Stimulated activated CD8-positive, alpha-beta memory T cell treated with anti-CD3 and anti-CD28 coated beads, Interleukin-4, amount 100 ng/mL, for 24 hours (primary cell): ENCODE data around the gene NUDT16L1.

Experiments
- DNase-seq: peaks from one replicate; pipeline ENCODE4 v3.0.0-alpha.2; 2020; ENCODE audit warnings: low read depth

Gene NUDT16L1

DNA sequence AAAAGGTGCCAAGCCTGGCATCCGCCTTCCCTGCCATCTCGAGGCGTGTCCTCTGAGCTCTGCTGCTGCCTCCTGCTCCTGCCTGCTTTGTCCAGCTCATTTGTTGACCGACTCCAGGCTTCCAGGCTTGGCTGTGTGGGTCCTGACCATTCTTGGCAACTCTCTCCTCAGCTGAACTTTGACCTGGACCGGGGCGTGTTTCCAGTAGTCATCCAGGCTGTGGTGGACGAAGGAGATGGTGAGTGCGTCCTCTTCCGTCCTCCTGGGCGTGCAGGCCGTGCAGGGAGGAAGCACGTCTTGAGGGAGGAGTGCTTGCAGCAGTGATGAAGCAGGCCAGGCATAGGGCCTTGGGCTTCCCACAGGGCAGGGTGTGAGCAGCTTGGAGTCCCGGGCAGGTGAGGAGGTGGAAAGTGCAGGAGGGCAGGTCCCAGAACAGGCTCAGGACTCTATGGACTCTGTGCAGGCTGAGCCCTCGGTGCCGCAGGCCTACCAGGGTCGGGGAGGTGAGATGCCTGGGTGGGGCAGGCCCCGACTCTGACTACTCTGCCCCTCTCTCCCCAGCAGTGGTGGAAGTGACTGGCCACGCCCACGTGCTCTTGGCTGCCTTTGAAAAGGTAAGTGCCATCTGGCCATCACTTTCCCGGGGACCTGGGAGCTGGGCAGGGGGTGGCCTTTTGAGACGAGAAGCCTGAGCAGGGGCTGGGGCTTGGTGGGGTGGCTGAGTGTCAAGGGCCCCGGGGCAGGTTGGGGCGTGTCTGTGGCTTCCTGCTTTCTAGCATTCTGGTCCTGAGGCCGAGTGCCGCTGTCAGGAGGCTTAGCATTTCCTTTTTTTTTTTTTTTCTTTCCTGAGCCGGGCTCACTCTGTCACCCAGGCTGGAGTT is 28.6 kb upstream of the NUDT16L1 start:
- peak; percentile 35 for DNase-seq

- DNase-seq = no peak
Measured at GRCh38 chr16:4666537-4667202, 26.7 kb upstream of the NUDT16L1 start.

GRCh38 chr16:4667203-4667963 is 26.0 kb upstream of the NUDT16L1 start:
- DNase-seq = no peak

DNA sequence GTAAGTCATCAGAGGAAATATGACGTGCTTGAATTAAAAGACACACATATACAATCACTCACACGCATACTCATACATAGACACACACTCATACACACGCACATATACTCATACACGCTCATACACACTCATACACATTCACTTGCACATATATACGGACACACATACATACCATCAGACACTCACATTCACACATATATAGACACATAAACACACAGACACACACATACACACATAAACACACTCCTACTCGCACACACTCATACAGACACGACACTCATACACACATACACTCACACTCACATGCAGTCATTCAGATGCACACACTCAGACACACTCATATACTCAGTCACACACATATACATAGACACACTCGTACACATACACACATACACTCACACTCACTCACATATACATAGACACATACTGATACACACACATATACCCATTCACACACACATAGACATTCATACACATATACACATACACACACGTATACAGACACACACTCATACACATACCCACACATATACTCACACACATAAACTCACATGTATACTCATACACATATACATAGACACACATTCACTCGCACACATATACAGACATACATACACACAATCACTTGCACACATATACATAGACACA is 24.9 kb upstream of the NUDT16L1 start:
- no peak for DNase-seq

DNA sequence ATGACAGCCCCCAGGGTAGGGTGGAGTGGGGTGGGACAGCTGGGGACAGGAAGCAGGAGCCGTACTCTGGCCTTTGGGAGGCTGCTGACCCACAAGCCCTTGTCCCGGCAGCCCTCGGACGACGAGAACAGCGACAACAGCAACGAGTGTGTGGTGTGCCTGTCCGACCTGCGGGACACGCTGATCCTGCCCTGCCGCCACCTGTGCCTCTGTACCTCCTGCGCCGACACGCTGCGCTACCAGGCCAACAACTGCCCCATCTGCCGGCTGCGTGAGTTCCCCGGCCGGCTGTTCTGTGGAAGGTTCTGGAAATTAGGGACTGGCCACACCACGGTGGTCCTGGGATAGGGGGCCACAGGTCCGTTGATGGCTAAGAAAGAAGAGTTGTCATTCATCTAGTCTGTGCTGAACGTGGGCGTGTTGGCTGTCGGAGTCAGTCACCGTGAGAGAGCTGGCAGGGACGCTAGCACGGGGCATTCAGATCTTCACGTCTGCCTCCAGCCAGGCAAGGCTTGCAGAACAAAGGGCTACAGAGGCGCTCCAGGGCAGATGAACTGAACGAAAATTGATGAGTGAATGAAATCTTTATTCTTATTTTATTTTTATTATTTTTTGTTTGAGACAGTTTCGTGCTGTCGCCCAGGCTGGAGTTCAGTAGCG is 19.8 kb upstream of the NUDT16L1 start:
- DNase-seq = no peak

GRCh38 chr16:4674926-4675530 is 18.3 kb upstream of the NUDT16L1 start:
- DNase-seq = no peak

DNA sequence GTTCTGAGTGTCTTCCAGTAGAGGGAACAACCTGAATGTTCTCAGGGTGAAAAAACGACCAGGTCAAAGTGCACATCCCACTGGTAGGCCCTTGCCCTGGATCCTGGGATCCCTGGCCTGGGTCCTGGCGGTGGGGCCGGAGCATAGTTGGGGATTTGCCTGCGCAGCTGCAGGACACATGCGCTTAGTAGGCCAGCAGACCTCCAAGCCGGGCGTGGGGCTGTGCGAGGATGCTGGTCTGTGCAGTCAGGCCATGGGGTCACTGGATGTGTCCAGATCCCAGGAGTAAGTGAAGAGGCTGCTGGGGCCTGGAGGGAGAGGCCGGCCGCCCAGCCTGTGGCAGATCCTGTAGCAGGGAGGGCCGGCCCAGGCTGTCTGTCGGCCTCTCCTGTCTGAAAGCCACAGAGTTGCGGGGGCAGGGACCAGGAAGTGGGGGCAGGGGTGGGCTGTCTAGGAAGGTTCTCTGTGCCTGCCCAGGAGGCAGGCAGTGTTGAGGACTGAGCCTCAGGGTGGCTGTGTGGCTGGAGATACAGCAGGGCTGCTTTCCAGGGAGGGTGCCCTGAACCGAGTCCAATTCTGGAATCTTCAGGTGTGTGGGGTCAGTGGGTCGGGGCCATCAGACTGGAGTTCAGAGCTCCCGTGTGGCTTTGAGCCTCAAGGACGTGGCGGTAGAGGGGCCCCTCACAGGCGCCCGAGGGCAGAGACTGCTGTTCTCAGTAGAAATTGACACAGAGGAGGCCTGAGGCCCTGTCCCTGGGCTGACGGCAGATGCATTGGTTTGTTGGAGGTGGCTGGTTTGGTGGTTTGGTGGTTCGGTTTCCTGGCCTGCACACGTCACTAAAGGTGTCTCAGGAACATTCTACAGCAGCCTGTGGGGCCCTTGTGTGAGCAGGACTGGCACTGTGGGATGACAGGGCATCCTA is 17.2 kb upstream of the NUDT16L1 start:
- peak; percentile 38 for DNase-seq

DNA sequence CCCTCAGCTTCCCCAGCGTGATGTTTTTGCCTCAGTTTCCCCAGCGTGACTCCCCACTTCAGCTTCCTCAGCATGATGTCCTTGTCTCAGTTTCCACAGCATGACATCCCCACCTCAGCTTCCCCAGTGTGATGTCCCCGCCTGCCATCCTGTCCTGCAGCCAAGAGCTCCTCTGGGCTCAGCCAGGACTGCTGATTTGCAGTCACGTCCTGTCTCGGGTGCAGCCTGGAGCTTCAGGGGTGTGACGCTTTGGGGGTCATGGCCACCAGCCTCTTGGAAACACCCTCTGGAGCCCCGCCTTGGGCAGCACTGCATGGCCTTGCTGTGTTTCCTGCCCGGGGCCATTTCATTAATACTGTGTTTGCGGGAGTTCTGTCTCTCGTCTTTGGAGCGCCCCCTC is 16.5 kb upstream of the NUDT16L1 start:
- DNase-seq = no peak

DNA sequence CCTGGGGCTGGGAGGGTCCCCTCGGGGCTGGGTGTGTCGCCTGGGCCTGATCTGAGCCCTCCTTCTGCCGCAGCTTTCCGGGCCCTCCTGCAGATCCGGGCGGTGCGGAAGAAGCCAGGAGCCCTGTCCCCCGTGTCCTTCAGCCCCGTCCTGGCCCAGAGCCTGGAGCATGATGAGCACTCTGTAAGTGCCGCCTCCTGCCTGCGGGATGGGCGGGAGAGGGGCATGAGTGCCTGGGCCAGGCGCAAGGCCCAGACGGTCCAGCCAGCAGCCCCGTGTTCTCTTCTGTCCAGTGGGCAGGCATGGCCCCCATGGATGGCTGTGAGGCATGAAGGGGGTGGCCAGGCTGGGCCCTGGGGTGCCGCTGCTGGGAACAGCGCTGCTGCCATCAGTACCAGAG is 16.0 kb upstream of the NUDT16L1 start:
- no peak for DNase-seq

GRCh38 chr16:4677994-4678393 is 15.4 kb upstream of the NUDT16L1 start:
- no peak for DNase-seq

DNA sequence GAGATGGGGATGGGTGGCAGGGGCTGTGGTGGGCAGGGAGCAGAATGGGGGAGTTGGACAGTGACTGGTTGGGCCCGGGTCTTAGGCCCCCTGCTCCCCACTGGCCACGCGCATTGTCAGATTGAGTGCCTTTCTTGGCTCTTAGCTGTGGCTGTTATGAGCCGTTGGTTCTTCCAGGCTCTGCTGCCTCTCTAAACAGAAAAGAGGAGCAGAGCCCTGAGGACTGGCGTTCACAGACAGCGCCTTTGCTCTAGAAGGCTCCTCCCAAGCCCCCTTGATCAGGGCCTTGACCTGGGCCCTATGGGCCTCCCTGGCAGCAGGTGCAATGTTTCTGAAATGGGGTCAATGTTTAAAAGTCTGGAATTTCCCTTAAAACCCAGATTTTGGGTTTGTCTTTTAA is 14.8 kb upstream of the NUDT16L1 start:
- no peak for DNase-seq

DNA sequence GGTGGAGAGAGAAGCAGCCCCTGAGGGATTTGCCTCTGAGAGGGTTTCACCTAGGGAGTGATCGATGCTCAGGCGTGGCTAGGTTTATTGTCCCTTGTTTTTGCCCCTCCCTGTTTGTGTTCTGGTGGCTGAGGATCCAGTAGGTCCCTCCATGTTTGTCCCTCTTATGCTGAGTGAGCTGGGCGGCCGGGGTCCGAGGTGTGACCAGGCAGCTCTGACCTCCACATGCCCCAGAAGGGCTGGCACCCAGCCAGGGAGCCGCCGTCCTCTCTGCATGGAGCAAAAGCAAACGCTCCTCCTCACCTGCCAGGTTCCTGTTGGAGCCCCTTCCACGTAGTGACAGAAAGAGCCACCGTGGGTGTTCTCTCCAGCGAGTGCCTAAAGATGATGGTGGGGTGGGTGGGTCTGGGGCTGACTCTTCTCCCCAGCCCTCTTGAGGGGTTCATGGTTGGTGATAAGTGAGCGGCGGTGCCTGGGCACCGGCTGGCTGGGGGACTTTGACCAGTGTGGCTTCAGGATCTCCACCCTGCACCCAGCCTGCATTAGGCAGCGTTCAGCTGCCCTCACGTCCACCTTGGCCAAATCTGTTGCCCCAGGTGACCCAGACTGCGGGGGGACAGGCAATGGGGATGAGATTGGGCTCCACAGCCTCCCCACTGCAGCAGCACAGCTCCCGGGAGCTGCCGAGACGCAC is 14.1 kb upstream of the NUDT16L1 start:
- no peak for DNase-seq

GRCh38 chr16:4679850-4680636 is 13.3 kb upstream of the NUDT16L1 start:
- DNase-seq = no peak

DNA sequence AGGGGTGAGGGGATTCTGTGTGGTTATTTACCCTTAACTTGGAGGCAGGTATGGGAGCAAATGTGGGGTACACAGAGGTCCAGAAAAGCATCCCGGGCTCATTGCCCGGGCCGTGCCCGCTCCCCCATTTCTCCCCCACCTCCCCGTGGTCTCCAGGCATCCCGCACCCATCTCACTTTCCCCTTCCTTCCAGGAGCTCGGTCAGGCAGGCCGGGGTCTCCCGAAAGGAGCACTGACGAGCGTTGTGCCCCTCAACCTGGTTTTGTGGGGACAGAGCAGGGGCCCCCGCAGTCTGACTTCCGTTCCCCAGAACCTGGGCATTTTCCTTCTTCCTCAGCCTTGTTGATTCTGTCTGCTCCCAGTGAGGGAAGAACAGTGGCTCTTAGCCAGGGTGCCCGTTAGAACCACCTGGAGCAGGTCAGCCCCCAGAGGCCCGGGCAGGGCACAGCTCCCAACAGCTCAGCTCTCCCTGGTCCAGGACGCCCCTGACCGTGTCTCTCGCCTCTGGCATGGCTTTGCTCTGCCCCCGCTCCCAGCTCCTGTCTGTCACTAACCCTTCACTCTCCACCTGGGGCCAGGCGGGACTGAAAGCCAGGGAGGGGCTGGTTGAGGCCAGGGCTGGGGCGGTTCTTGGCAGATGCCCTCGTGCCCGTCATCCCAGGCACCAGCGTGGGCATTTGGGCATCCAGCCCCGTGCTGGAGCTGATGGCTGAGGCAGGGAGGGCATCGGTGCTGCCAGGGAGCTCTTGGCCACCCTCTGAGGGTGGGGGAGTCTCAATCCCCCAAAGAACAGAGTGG is 12.5 kb upstream of the NUDT16L1 start:
- DNase-seq = no peak

DNA sequence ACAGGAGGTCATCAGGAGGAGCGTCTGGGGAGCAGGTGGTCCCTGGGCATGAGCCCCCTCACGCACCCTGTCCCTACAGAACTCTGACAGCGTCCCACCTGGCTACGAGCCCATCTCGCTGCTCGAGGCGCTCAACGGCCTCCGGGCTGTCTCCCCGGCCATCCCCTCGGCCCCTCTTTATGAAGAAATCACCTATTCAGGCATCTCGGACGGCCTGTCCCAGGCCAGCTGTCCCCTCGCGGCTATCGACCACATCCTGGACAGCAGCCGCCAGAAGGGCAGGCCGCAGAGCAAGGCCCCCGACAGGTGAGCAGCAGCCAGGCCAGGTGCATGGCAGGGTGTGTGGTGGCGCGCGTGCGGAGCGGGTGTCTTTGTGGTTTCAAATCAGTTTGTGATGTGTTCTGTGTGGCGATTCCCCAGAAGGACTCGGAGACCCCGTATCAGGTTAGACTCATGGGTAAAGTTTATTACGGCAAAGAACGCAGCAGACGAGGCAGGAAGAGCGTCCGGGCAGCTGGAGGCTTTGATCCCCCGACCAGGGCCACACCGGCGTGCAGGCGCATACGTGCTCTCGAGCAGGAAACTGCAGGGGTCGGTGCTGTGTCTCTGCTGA is 11.8 kb upstream of the NUDT16L1 start:
- DNase-seq = no peak

DNA sequence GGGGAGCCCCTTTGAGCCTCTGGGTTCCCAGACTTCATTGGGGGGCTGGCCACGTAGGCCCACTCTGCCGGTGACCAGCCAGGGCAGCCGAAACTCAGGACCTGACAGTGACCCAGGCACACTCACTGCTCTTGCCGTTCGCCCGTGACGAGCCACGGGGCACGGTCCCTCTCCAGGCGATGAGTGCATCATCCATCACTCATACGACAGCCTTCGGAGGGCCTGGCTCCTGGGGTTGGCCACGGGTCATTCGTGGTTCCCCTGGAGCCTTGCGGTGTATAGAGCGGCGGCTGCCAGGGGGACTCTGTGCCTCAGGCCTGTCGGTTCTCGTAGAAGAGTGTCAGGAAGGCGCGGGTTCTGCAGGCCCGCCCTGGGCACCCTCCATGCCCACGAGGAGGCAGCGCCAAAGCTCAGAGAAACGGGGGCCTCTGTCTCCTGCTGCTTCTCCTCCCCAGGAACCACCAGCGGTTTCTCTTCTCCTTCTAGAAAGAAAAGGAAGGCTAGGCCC is 11.2 kb upstream of the NUDT16L1 start:
- DNase-seq = no peak

- no peak for DNase-seq
Measured at GRCh38 chr16:4682616-4683254, 10.6 kb upstream of the NUDT16L1 start.
